ENCODE measurements around the gene CTNNA2.

Gene CTNNA2

DNA sequence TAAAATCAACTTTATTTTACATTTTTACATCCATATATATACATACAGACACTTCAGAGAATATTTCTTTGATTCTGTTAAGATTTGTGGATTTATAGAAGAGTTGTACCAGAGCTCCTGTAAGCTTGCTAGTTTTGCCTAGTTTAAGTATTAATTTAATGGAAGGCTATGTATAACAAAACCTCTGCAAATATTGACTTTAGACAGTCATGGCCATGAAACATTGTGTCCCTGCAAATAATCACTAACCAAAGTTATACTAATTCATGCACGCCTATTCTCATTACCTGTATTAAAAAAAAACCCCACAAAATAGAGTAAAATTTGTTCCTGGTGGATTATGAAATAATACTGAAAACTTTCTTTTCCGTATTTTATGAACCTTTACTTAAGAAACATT, 379.3 kb downstream of the CTNNA2 start:
- DNase-seq (ENCODE audit: low spot score in 2 of 2) (no peak), ATAC-seq (ENCODE audit: low read depth) (no peak)
- H3K4me1 Mint-ChIP-seq = no peaks in the 10 kb centered on the region
- H3K9me3 Mint-ChIP-seq = no peaks in the 10 kb centered on the region
- no peaks in the 10 kb centered on the region for H3K27me3 Mint-ChIP-seq
- H3K4me3 Mint-ChIP-seq = no peak overlapping the region
- H3K27ac Mint-ChIP-seq = no peak overlapping the region
- H3K36me3 Mint-ChIP-seq = no peaks in the 10 kb centered on the region

DNA sequence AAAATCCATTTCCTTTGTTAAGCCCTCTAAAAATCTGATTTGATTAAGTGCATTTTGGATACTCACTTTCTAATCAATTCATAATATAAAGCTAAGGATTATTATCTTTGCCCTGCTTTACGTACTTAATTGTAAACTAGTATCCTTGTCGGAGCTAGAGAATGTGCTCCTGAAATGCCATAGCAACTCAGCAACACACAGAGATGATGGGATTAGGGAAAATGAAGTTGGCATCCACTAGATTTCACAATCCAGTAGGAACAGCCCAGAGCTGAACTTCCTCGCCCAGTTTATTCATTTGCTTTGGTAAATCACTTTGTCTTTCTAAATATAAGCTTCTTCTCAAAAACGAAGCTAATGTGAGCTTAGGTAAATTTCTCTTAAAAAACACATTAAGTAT, 386.3 kb downstream of the CTNNA2 start:
- Mint-ChIP-seq H3K4me3 (no peak overlapping the region), H3K27ac (no peak overlapping the region), H3K9me3 (no peaks in the 10 kb centered on the region), H3K36me3 (no peaks in the 10 kb centered on the region), H3K4me1 (no peaks in the 10 kb centered on the region), H3K27me3 (no peaks in the 10 kb centered on the region)
- DNase-seq (ENCODE audit: low spot score in 2 of 2) = no peak
- ATAC-seq (ENCODE audit: low read depth) = no peak

- Mint-ChIP-seq H3K36me3 (no peaks in the 10 kb centered on the region), H3K27ac (no peak overlapping the region), H3K4me1 (no peaks in the 10 kb centered on the region), H3K27me3 (no peaks in the 10 kb centered on the region), H3K9me3 (no peaks in the 10 kb centered on the region), H3K4me3 (no peak overlapping the region)
- DNase-seq (ENCODE audit: low spot score in 2 of 2) (no peak), ATAC-seq (ENCODE audit: low read depth) (no peak)
Observed at GRCh38 chr2:79901161-79901560, 388.3 kb downstream of the CTNNA2 start.

DNA sequence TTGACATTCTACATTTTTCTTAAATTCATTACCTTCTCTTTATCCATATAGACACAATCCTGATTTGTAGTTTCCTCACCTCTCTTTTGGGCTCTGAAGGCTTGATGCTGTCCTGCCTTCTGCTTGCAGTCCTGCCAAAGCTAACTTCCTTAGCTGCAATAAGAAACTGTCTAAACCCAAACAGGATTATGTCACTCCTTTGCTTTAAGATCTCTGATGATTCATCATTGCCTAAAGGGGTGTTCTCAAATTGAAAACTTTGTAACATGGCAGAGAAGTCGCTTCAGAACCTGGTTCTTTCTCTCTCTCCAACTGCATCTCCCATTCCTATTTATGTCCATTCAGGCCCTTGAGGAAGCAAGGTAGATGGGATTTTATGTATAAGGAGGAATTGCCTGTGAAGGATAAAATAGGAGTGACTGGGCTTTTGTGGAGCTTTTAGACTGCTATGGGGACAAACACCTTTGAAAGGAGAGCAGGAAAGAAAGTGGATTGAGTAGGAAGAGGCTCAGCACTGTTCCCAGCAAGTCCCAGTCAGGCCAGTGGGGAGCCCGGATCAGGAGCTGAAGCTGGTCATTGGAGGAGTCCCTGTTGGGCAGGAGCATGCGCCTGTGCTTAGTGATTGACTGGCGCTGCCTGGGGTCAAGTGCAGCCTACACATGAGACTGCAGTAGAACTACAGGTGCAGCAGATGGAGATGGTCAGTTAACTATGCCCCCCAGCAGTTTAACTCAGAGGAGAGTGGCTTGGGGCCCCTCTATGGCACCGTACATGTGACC, 390.6 kb downstream of the CTNNA2 start:
- DNase-seq (ENCODE audit: low spot score in 2 of 2) (no peak), ATAC-seq (ENCODE audit: low read depth) (no peak)
- Mint-ChIP-seq H3K9me3 (no peaks in the 10 kb centered on the region), H3K27ac (no peak overlapping the region), H3K4me1 (no peaks in the 10 kb centered on the region), H3K36me3 (no peaks in the 10 kb centered on the region), H3K27me3 (no peaks in the 10 kb centered on the region), H3K4me3 (no peak overlapping the region)

GRCh38 chr2:79906139-79906890, 393.5 kb downstream of the CTNNA2 start:
- no peak for ATAC-seq (ENCODE audit: low read depth)

DNA sequence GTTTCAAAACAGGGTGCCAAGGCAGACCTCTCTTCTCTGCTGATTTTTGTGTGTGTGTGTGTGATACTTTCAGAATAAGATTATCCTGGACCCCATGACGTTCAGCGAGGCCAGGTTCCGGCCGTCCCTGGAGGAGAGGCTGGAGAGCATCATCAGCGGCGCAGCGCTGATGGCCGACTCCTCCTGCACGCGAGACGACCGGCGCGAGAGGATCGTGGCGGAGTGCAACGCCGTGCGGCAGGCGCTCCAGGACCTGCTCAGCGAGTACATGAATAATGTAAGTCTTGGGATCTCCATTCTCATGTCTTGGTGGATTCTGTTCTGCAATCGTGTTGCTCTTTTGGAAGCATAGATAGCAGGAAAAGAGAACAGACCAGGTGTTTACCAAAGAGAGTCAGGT, 396.7 kb downstream of the CTNNA2 start:
- H3K27ac Mint-ChIP-seq = no peak overlapping the region

More at GRCh38 chr2:79906139-79906890, 393.5 kb downstream of the CTNNA2 start:
- no peak overlapping the region for H3K27ac Mint-ChIP-seq
- H3K4me1 Mint-ChIP-seq = no peaks in the 10 kb centered on the region
- DNase-seq (ENCODE audit: low spot score in 2 of 2) = no peak
- H3K36me3 Mint-ChIP-seq = no peaks in the 10 kb centered on the region
- peaks cover 1% of the 10 kb centered on the region for H3K9me3 Mint-ChIP-seq
- no peak overlapping the region for H3K4me3 Mint-ChIP-seq
- no peaks in the 10 kb centered on the region for H3K27me3 Mint-ChIP-seq

DNA sequence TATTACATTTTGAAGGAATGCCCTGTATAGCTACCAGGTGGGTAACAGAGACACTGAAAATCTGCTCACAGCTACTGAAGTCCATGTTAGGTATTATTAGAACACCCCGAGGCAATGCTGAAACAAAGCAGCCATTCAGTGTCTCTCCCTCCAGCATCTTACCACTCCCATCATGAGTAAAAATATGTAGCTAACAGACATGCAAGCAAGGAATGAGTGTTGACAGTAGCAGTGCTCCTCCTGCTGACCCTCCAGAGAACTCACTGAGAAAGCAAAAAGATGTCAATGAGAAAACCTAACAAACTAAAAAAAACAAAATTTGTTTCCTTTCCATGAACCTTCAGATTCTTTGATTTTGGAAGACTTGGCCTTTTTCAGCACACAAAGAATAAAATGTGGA, 397.8 kb downstream of the CTNNA2 start:
- peaks cover 3% of the 10 kb centered on the region for H3K9me3 Mint-ChIP-seq
- H3K27ac Mint-ChIP-seq = no peak overlapping the region
- DNase-seq (ENCODE audit: low spot score in 2 of 2) (no peak), ATAC-seq (ENCODE audit: low read depth) (no peak)
- H3K4me1 Mint-ChIP-seq = no peaks in the 10 kb centered on the region
- no peaks in the 10 kb centered on the region for H3K36me3 Mint-ChIP-seq
- no peak overlapping the region for H3K4me3 Mint-ChIP-seq
- H3K27me3 Mint-ChIP-seq = no peaks in the 10 kb centered on the region

More for the DNA sequence above, 396.7 kb downstream of the CTNNA2 start:
- H3K36me3 Mint-ChIP-seq = no peaks in the 10 kb centered on the region
- no peak overlapping the region for H3K4me3 Mint-ChIP-seq
- H3K27me3 Mint-ChIP-seq = no peaks in the 10 kb centered on the region
- ATAC-seq (ENCODE audit: low read depth) = no peak
- H3K9me3 Mint-ChIP-seq = peaks cover 3% of the 10 kb centered on the region
- H3K4me1 Mint-ChIP-seq = no peaks in the 10 kb centered on the region
- DNase-seq (ENCODE audit: low spot score in 2 of 2) = no peak

DNA sequence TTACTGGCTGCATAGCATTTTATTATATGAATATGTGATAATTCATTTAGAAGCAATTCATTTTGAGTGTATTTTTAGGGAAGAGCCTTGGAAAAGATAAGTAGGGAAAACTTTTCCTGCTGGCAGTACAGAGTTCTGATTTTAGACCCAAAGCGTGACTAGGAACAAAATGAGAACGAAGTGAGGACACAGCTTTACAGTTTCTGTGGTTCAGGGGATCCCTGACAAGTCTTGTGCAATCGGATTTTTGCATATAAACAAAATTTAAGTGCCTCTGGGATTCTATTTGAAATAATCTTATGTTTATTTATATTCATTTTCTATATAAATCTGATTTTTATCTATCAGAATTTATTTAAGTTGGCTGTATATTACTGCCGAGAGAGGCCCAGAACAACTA, 402.6 kb downstream of the CTNNA2 start:
- H3K36me3 Mint-ChIP-seq = no peaks in the 10 kb centered on the region
- DNase-seq (ENCODE audit: low spot score in 2 of 2) = no peak
- H3K27me3 Mint-ChIP-seq = no peaks in the 10 kb centered on the region
- H3K4me1 Mint-ChIP-seq = no peaks in the 10 kb centered on the region
- peaks cover 3% of the 10 kb centered on the region for H3K9me3 Mint-ChIP-seq
- H3K4me3 Mint-ChIP-seq = no peak overlapping the region
- no peak for ATAC-seq (ENCODE audit: low read depth)
- no peak overlapping the region for H3K27ac Mint-ChIP-seq

DNA sequence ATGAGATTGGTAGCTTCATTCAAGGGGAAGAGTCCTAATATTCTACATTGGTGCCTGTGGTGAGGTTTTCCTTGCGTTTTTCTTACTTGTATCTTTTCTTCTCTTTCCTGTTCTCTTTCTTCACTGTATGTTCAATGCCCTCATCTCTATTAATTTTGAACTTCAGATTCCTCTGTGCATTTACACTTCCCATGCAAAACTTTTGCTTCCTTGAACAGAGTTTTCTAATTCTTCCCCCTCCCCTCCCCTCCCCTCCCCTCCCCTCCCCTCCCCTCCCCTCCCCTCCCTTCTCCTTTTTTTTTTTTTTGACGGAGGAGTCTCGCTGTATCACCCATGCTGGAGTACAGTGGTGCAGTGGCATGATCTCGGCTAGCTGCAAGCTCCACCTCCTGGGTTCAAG, 403.4 kb downstream of the CTNNA2 start:
- Mint-ChIP-seq H3K27ac (no peak overlapping the region), H3K36me3 (no peaks in the 10 kb centered on the region), H3K4me3 (no peak overlapping the region), H3K27me3 (no peaks in the 10 kb centered on the region), H3K9me3 (peaks cover 3% of the 10 kb centered on the region), H3K4me1 (no peaks in the 10 kb centered on the region)
- ATAC-seq (ENCODE audit: low read depth) (no peak), DNase-seq (ENCODE audit: low spot score in 2 of 2) (no peak)

DNA sequence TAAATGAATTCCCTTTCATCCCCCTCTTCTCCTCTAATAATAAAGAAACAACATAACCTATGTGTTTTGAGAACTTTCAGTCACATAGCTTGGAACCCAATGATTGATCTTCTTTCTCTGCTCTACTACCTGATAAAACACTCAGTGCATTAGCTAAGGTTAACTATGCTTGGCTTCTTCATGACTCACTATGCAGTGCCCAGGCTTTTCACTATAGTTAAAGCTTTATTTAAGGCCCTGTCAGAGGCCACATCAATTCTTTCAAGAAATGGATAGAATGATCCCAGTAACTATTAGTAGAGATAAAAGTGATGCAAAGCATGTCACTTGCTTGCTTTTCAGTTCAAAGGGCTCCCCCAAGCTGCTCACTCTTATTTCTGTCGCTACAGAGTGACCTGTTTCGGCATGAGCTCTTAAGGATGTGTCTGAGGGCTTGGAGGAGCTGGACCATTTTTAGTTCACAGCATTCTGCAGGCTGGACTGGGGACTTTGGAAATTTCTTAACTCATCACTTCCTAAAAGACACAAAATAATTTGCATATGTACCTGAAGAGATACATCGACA, 407.7 kb downstream of the CTNNA2 start:
- no peak for DNase-seq (ENCODE audit: low spot score in 2 of 2)
- ATAC-seq (ENCODE audit: low read depth) = no peak
- Mint-ChIP-seq H3K36me3 (no peaks in the 10 kb centered on the region), H3K27ac (no peak overlapping the region), H3K27me3 (no peaks in the 10 kb centered on the region), H3K4me3 (no peak overlapping the region), H3K9me3 (peaks cover 2% of the 10 kb centered on the region), H3K4me1 (no peaks in the 10 kb centered on the region)

DNA sequence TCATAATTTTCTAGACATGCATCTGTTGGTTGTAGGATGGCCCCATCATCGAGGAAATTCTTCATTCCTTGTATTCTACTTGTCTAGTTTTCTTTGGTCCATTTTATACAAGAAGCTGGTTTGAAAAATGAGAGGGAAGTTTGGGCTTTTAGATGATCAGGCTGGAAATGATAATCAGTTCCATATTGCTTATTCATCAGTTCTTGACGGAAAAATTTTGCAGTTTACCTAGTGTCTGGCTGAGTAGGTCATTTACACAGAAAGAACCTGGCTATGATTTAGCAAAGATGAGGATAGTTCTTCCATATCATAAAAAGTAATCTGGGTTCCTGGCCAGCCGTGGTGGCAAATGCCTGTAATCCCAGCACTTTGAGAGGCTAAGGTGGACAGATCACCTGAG, 416.8 kb downstream of the CTNNA2 start:
- H3K4me3 Mint-ChIP-seq = no peak overlapping the region
- no peaks in the 10 kb centered on the region for H3K36me3 Mint-ChIP-seq
- H3K27me3 Mint-ChIP-seq = peaks cover 2% of the 10 kb centered on the region
- H3K27ac Mint-ChIP-seq = no peak overlapping the region
- no peaks in the 10 kb centered on the region for H3K9me3 Mint-ChIP-seq
- ATAC-seq (ENCODE audit: low read depth) (no peak), DNase-seq (ENCODE audit: low spot score in 2 of 2) (no peak)
- H3K4me1 Mint-ChIP-seq = no peaks in the 10 kb centered on the region

- no peak for ATAC-seq (ENCODE audit: low read depth)
- no peak overlapping the region for H3K4me3 Mint-ChIP-seq
- DNase-seq (ENCODE audit: low spot score in 2 of 2) = no peak
- H3K9me3 Mint-ChIP-seq = no peaks in the 10 kb centered on the region
- H3K27me3 Mint-ChIP-seq = peaks cover 2% of the 10 kb centered on the region
- no peaks in the 10 kb centered on the region for H3K36me3 Mint-ChIP-seq
- H3K4me1 Mint-ChIP-seq = no peaks in the 10 kb centered on the region
- no peak overlapping the region for H3K27ac Mint-ChIP-seq
Observed at GRCh38 chr2:79935046-79935732, 422.3 kb downstream of the CTNNA2 start.

GRCh38 chr2:79935771-79936657, 423.2 kb downstream of the CTNNA2 start:
- no peaks in the 10 kb centered on the region for H3K9me3 Mint-ChIP-seq
- no peaks in the 10 kb centered on the region for H3K4me1 Mint-ChIP-seq
- ATAC-seq (ENCODE audit: low read depth) = no peak

More at GRCh38 chr2:79935771-79936657, 423.2 kb downstream of the CTNNA2 start:
- H3K36me3 Mint-ChIP-seq = no peaks in the 10 kb centered on the region
- H3K27ac Mint-ChIP-seq = no peak overlapping the region
- no peak overlapping the region for H3K4me3 Mint-ChIP-seq
- H3K27me3 Mint-ChIP-seq = peaks cover 2% of the 10 kb centered on the region
- no peak for DNase-seq (ENCODE audit: low spot score in 2 of 2)
